Measurements from ENCODE around the gene NTRK3.

GRCh38 chr15:87828608-87829007 is 427.9 kb downstream of the NTRK3 start:
- TF ChIP-seq CTCF (IDR thresholded peaks at IDR 0.05) = no peak
- no peak for TF ChIP-seq POLR2AphosphoS5 (IDR thresholded peaks at IDR 0.05)
- TF ChIP-seq POLR2A (IDR thresholded peaks at IDR 0.05) = no peak

Measured in prostate gland (tissue), 2 donors.